Adrenal gland (tissue), 12 donors: ENCODE data around the gene GPSM1. TPM values are rescaled to one million over a fixed set of nuclear protein-coding genes. Genes with fewer than 3 reads are reported as not detected.

ENCODE experiments used
- DNase-seq, 7 donors: peaks; one replicate each; pipeline ENCODE4 v3.0.0-alpha.2; 2019 to 2020
- H3K27ac ChIP-seq, 5 donors: fragments of 200-600 bp; sonication (generic) in 4 of 5; 1 replicate in 3 of 5; 2 replicates in 2 of 5; pipeline versions ENCODE4 v1.5.1 to v1.8.0; 2016 to 2020; ENCODE audit warnings: mild to moderate bottlenecking in 1 of 5
- H3K27me3 ChIP-seq: fragments of 200-600 bp; 2 replicates; pipeline ENCODE4 v1.8.0; 2021
- H3K36me3 ChIP-seq, 2 donors: fragments of 200-600 bp; replicated peaks in 1 of 2; 1 replicate in 1 of 2; 2 replicates in 1 of 2; pipeline versions ENCODE4 v1.5.1 to v1.8.0; 2018 to 2022
- H3K4me1 ChIP-seq, 2 donors: fragments of 200-600 bp; replicated peaks in 1 of 2; 1 replicate in 1 of 2; 2 replicates in 1 of 2; pipeline versions ENCODE4 v1.5.1 to v1.8.0; 2018 to 2021
- H3K4me3 ChIP-seq, 4 donors: fragments of 200-600 bp; sonication (generic) in 3 of 4; one replicate each; pipeline ENCODE4 v1.5.1; 2016 to 2018
- H3K9me3 ChIP-seq, 3 donors: fragments of 200-600 bp; sonication (generic) in 1 of 3; replicated peaks in 1 of 3; 1 replicate in 2 of 3; 2 replicates in 1 of 3; pipeline versions ENCODE4 v1.5.1 to v1.8.0; 2016 to 2021
- CTCF ChIP-seq, 6 experiments: fragments of 450-650 bp in 4 of 6; fragments of 200-600 bp in 2 of 6; sonication (generic) in 1 of 6; IDR thresholded peaks; 1 replicate in 5 of 6; 2 replicates in 1 of 6; pipeline versions ENCODE4 v1.5.1 to v1.8.0; 2016 to 2021; ENCODE audit warnings: antibody characterized with exemption in 6 of 6, mild to moderate bottlenecking in 2 of 6, moderate library complexity in 1 of 6
- POLR2A ChIP-seq, 2 donors: fragments of 450-650 bp; IDR thresholded peaks; one replicate each; pipeline ENCODE4 v1.6.1; 2017; ENCODE audit warnings: antibody characterized with exemption in 2 of 2, mild to moderate bottlenecking in 2 of 2, moderate library complexity in 1 of 2
- WGBS, 4 donors: extraction: QIAGEN DNeasy Blood & Tissue Kit in 2 of 4; methylation state at CpG; one replicate each; pipeline versions ENCODE4 v1.1.5 to v1.1.7; 2013 to 2017; 5-methylcytosine and 5-hydroxymethylcytosine counted together
- intact Hi-C, 2 donors: fragments of 100-400 bp; cut with DNase I; formaldehyde crosslinking; loops; one replicate each; pipeline versions ENCODE4 v1.14.1 to v1.15.0; 2022 to 2023
- polyA plus RNA-seq, 3 donors: library from polyadenylated mRNA; stranded (reverse); fragments of 200-250 nt in 2 of 3; fragments of 350-450 nt in 1 of 3; fragmentation: Illumina TruSeq in 1 of 3; extraction: RNeasy Lipid Tissue Mini Kit (QIAGEN cat#74804) in 1 of 3; gene quantifications; one replicate each; pipeline ENCODE4 v1.2.3, GENCODE V29; 2013 to 2014
- total RNA-seq, 9 donors: library from RNA; depleted of rRNA in 4 of 9; stranded (reverse); fragments of >200 nt in 4 of 9; fragments of 120-200 nt in 1 of 9; fragmentation: NEBNext Ultra II Directional in 1 of 9; extraction: Animal tissue kit (Norgen Biotek cat#: 25700) in 1 of 9; gene quantifications; one replicate each; pipeline versions ENCODE4 v1.1.0 to v1.2.4, GENCODE V29; 2013 to 2023
- donor health status: healthy with polysubstance abuse.
- donor health status: Bipolar disorder and iron deficiency.
- donor health status: DM: yes; HTN: yes; CAD: no.
- donor health status: DM: no; HTN: no; CAD: no.
- donor health status: DM: no; HTN: no; CAD: no.
- donor health status: DM: yes; HTN: yes; CAD: no.

GPSM1 gene
- total and polyA plus RNA-seq, 12 donors: 2.9 to 50.4 (median 17.2) TPM

GRCh38 chr9:136309806-136310220 is 17.5 kb upstream of the GPSM1 start:
- intact Hi-C loops: no loop called here
- 77 to 90% (median 85%) methylated on average over 5 of the region's 5 CpGs for WGBS, 4 donors
- no peaks in the 10 kb centered on the region for H3K9me3 ChIP-seq
- H3K27ac ChIP-seq: no peak overlapping the region
- no peak overlapping the region for H3K4me3 ChIP-seq
- no peaks in the 10 kb centered on the region for H3K4me1 ChIP-seq
- no peaks in the 10 kb centered on the region for H3K36me3 ChIP-seq
- no peak for DNase-seq
- no peaks in the 10 kb centered on the region for H3K27me3 ChIP-seq
- TF ChIP-seq CTCF (IDR thresholded peaks at IDR 0.05): no peak
- TF ChIP-seq POLR2A (IDR thresholded peaks at IDR 0.05): no peak

DNA sequence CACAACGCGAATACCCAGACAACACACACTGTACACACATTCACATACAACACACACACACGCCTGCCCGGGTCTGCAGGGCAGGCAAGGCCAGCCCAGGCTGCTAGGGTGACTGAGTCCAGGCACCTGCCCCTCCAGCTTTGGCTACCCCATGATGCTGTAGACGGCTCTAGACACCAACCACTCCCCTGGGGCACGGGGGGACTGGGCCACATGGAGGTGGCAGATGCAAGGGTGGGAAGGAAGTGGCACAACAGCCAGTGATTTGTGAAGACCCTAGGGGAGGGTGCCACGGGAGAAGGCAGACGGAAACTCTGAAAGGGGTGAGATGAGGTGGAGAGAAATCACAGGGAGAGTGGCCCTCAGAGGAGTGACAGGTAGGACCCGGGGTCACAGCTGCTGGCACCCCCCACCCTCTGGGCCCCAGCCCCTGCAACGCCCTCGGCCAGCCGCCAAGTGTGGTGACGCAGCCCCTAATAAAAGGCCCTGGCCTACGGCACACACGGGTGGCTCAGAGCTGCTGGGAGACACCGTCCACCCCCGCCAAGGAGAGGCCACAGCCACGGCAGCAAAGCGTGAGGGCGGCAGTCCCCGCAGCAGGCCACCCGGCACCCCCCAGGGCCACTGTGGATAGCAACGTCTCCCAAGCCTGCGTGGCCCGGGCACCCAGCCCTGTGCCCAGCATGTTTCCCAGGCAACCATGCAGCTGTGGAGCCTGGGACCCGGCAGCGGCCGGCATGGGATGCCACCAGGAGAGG is 16.9 kb upstream of the GPSM1 start:
- WGBS, 4 donors: 59 to 64% (median 61%) methylated on average over 9 to 28 of the region's 28 CpGs
- Histone ChIP-seq H3K36me3 (no peaks in the 10 kb centered on the region), H3K27ac (no peak overlapping the region), H3K27me3 (no peaks in the 10 kb centered on the region), H3K9me3 (no peaks in the 10 kb centered on the region), H3K4me3 (no peak overlapping the region), H3K4me1 (no peaks in the 10 kb centered on the region)
- intact Hi-C loops: no loop called here
- TF ChIP-seq CTCF (IDR thresholded peaks at IDR 0.05) (no peak), POLR2A (IDR thresholded peaks at IDR 0.05) (no peak)
- DNase-seq: no peak

GRCh38 chr9:136311051-136312008 is 16.0 kb upstream of the GPSM1 start:
- H3K27ac ChIP-seq: no peak overlapping the region
- H3K27me3 ChIP-seq: no peaks in the 10 kb centered on the region
- no peaks in the 10 kb centered on the region for H3K9me3 ChIP-seq
- TF ChIP-seq CTCF (IDR thresholded peaks at IDR 0.05): no peak
- H3K4me1 ChIP-seq: no peaks in the 10 kb centered on the region
- no peak for DNase-seq
- H3K4me3 ChIP-seq: no peak overlapping the region
- intact Hi-C loops: loop anchor here in 1 of 2 donors (2.0 kb wide), 1 partner anchor 89 kb away; the partner anchor contains the start of gene SNAPC4
- no peaks in the 10 kb centered on the region for H3K36me3 ChIP-seq
- 52 to 71% (median 55%) methylated on average over 6 to 23 of the region's 23 CpGs for WGBS, 4 donors

- Histone ChIP-seq H3K9me3 (no peaks in the 10 kb centered on the region), H3K4me1 (peaks cover 3 to 5% of the 10 kb centered on the region in 2 donors), H3K4me3 (no peak overlapping the region), H3K27ac (no peak overlapping the region), H3K36me3 (no peaks in the 10 kb centered on the region), H3K27me3 (no peaks in the 10 kb centered on the region)
- TF ChIP-seq POLR2A (IDR thresholded peaks at IDR 0.05) (no peak), CTCF (IDR thresholded peaks at IDR 0.05) (no peak)
- intact Hi-C loops: loop anchor here in 1 of 2 donors (2.0 kb wide), 1 partner anchor 89 kb away; the partner anchor contains the start of gene SNAPC4
- DNase-seq: no peak
- 55 to 73% (median 60%) methylated on average over 2 to 10 of the region's 10 CpGs for WGBS, 4 donors
These were observed 15.3 kb upstream of the GPSM1 start for GRCh38 chr9:136312009-136312375.
